MCF 10A (cell line): Measurements from ENCODE around the gene PPAN. TPM values are rescaled to one million over a fixed set of nuclear protein-coding genes. Genes with fewer than 3 reads are reported as not detected.

Experiments used
- BruUV-seq: library from RNA; stranded (reverse); fragments of 400-500 nt; replicated peaks from 2 replicates; lab custom pipeline; 2021; lab: Mats Ljungman, UMichigan
- CTCF ChIA-PET: fragments of 300-600 bp; sonication (Branson Sonifier 250); formaldehyde crosslinking; extraction: SDS; loops from one replicate; lab custom pipeline; 2021; ENCODE audit warnings: antibody characterized with exemption, inconsistent platforms; lab: Yijun Ruan, JAX
- POLR2A ChIA-PET: fragments of 300-600, 350-650 bp; sonication (Branson Sonifier 250); formaldehyde crosslinking; extraction: SDS; loops from one replicate; lab custom pipeline; 2020; ENCODE audit warnings: antibody characterized with exemption, inconsistent platforms; lab: Yijun Ruan, JAX
- DNase-seq: peaks from one replicate; pipeline ENCODE4 v3.0.0-alpha.2; 2018; ENCODE audit not compliant: unreplicated experiment
- H3K27ac Mint-ChIP-seq: one replicate; pipeline ENCODE4 v1.8.0; 2022; ENCODE audit warnings: mild to moderate bottlenecking, low read depth, mixed read lengths; ENCODE audit not compliant: unreplicated experiment
- H3K27me3 Mint-ChIP-seq: one replicate; pipeline ENCODE4 v1.8.0; 2022; ENCODE audit warnings: mixed read lengths; ENCODE audit not compliant: insufficient read depth, unreplicated experiment
- H3K36me3 Mint-ChIP-seq: one replicate; pipeline ENCODE4 v1.8.0; 2022; ENCODE audit warnings: mild to moderate bottlenecking, moderate library complexity, mixed read lengths; ENCODE audit not compliant: insufficient read depth, unreplicated experiment
- H3K4me1 Mint-ChIP-seq: one replicate; pipeline ENCODE4 v1.8.0; 2022; ENCODE audit warnings: mixed read lengths; ENCODE audit not compliant: insufficient read depth, unreplicated experiment
- H3K4me3 Mint-ChIP-seq: one replicate; pipeline ENCODE4 v1.8.0; 2022; ENCODE audit warnings: mild to moderate bottlenecking, moderate library complexity, mixed read lengths; ENCODE audit not compliant: unreplicated experiment
- H3K9me3 Mint-ChIP-seq: one replicate; pipeline ENCODE4 v1.8.0; 2022; ENCODE audit warnings: mixed read lengths; ENCODE audit not compliant: unreplicated experiment
- intact Hi-C: fragments of 100-400 bp; cut with micrococcal nuclease; formaldehyde crosslinking; loops from 2 replicates; pipeline ENCODE4 v1.14.1; 2022
- total RNA-seq: library from RNA; stranded (reverse); gene quantifications from 2 replicates; pipeline ENCODE4 v1.2.3, GENCODE V29; 2022
- TF ChIP-seq, protein P1 (sequence below): fragments of 200-600 bp; IDR thresholded peaks from one replicate; pipeline ENCODE4 v1.8.0; 2022; ENCODE audit warnings: antibody characterized with exemption, mild to moderate bottlenecking; ENCODE audit not compliant: unreplicated experiment

The PPAN gene
- total RNA-seq, 1 experiment from 2014 or later: 123 TPM

DNA sequence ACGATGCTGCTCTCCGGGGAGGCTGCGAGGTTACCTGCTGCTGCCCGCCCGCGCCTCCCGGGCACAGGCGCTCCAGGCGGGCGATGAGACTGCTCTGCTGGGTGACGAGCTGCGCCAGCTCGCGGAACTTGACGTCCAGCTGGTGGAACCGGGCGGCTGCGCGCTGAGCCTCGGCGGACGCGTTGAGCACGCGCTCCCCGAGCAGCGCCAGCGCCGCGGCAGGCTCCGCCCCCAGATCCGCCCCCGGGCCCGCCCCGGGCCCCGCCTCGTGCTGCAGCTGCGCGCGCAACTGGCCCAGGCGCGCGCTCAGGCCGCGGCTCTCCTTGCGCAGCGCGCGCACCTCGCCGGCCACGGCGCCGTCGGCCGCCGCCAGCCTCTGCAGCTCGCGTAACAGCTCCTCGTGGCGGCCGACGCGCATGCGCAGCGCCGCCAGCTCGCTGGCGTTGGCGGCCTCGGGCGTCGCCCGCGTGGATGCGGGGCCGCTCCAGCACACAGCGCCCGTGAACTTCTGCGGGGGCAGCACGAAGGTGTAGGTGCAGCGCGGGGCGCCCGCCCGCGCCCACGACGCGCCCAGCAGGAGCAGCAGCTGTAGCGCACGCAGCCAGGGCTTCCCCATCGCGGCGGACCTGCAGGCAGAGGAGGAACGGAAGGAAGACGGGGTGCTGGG, 10.1 kb upstream of the PPAN start:
- ChIA-PET POLR2A (interaction anchor here (0.5 to 2.6 kb wide), 10 partner anchors 10 to 1775 kb away, joined by 3 to 23 read pairs (median 4); partner anchors contain the start of genes NDUFA7, PPAN and RPS28), CTCF (interaction anchor here (0.6 to 1.4 kb wide), 6 partner anchors 14 to 322 kb away, joined by 3 to 4 read pairs (median 3); no protein-coding TSS in a partner anchor)
- no peaks in the 10 kb centered on the region for H3K4me1 Mint-ChIP-seq
- H3K27ac Mint-ChIP-seq: no peak overlapping the region
- DNase-seq: peak; percentile 87
- no peaks in the 10 kb centered on the region for H3K9me3 Mint-ChIP-seq
- intact Hi-C loops: no loop called here
- no TSS peak for BruUV-seq
- H3K36me3 Mint-ChIP-seq: peaks cover 14% of the 10 kb centered on the region
- TF ChIP-seq, protein P1, sequence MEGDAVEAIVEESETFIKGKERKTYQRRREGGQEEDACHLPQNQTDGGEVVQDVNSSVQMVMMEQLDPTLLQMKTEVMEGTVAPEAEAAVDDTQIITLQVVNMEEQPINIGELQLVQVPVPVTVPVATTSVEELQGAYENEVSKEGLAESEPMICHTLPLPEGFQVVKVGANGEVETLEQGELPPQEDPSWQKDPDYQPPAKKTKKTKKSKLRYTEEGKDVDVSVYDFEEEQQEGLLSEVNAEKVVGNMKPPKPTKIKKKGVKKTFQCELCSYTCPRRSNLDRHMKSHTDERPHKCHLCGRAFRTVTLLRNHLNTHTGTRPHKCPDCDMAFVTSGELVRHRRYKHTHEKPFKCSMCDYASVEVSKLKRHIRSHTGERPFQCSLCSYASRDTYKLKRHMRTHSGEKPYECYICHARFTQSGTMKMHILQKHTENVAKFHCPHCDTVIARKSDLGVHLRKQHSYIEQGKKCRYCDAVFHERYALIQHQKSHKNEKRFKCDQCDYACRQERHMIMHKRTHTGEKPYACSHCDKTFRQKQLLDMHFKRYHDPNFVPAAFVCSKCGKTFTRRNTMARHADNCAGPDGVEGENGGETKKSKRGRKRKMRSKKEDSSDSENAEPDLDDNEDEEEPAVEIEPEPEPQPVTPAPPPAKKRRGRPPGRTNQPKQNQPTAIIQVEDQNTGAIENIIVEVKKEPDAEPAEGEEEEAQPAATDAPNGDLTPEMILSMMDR: no peak
- peak overlapping the region; percentile 66 for H3K4me3 Mint-ChIP-seq
- no peaks in the 10 kb centered on the region for H3K27me3 Mint-ChIP-seq

- no TSS peak for BruUV-seq
- peak overlapping the region; percentile 66 for H3K4me3 Mint-ChIP-seq
- TF ChIP-seq, protein P1: no peak
- CTCF ChIA-PET: interaction anchor here (0.5 to 2.0 kb wide), 8 partner anchors 13 to 322 kb away, joined by 3 to 6 read pairs (median 3); no protein-coding TSS in a partner anchor
- peaks cover 14% of the 10 kb centered on the region for H3K36me3 Mint-ChIP-seq
- no peak overlapping the region for H3K27ac Mint-ChIP-seq
- no peaks in the 10 kb centered on the region for H3K9me3 Mint-ChIP-seq
- POLR2A ChIA-PET: interaction anchor here (0.7 to 2.6 kb wide), 7 partner anchors 9 to 163 kb away, joined by 3 to 23 read pairs (median 4); partner anchors contain the start of gene PPAN
- DNase-seq: no peak
- no peaks in the 10 kb centered on the region for H3K27me3 Mint-ChIP-seq
- intact Hi-C loops: no loop called here
- H3K4me1 Mint-ChIP-seq: no peaks in the 10 kb centered on the region
These were observed 9.6 kb upstream of the PPAN start for GRCh38 chr19:10096615-10096963.

GRCh38 chr19:10100163-10100785, 5.9 kb upstream of the PPAN start:
- ChIA-PET CTCF (interaction anchor here (0.5 to 1.3 kb wide), 7 partner anchors 14 to 1916 kb away, joined by 3 to 4 read pairs (median 3); no protein-coding TSS in a partner anchor), POLR2A (no interaction called here)
- Mint-ChIP-seq H3K4me3 (no peak overlapping the region), H3K27me3 (no peaks in the 10 kb centered on the region), H3K27ac (no peak overlapping the region), H3K36me3 (peaks cover 6% of the 10 kb centered on the region), H3K4me1 (no peaks in the 10 kb centered on the region), H3K9me3 (no peaks in the 10 kb centered on the region)
- DNase-seq: no peak
- TF ChIP-seq, protein P1: no peak
- intact Hi-C loops: no loop called here
- BruUV-seq: no TSS peak

DNA sequence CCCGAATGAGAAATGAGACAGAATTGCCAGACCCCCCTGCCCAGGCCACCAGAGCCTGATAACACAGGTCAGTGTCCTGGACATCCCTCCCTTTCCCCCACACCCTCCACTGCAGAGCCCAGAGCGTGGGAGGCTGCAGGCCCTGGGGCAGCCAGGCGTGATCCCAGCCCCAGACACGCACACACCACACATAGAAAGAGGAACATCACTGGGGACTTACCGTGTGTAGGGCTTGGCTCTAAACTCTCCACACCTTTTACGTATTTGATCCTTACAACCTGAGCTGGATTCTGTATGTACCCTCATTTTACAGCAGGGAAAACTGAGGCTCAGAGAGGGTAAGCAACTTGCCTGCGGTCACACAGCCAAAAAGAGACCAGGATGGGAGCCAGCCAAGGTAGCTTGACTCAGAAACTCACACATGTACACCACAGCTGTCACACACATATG, 3.4 kb upstream of the PPAN start:
- BruUV-seq: no TSS peak
- CTCF ChIA-PET: interaction anchor here (0.5 to 1.9 kb wide), 3 partner anchors 17 to 71 kb away, joined by 3 to 6 read pairs (median 5); partner anchors contain the start of gene EIF3G
- intact Hi-C loops: no loop called here

More for the DNA sequence above, 3.4 kb upstream of the PPAN start:
- H3K4me1 Mint-ChIP-seq: peaks cover 9% of the 10 kb centered on the region
- H3K36me3 Mint-ChIP-seq: peaks cover 20% of the 10 kb centered on the region
- TF ChIP-seq, protein P1: no peak
- POLR2A ChIA-PET: interaction anchor here (2.6 kb wide), 1 partner anchor 11 kb away, joined by 7 read pairs; no protein-coding TSS in a partner anchor
- no peak overlapping the region for H3K4me3 Mint-ChIP-seq
- no peaks in the 10 kb centered on the region for H3K9me3 Mint-ChIP-seq
- H3K27ac Mint-ChIP-seq: no peak overlapping the region
- no peak for DNase-seq
- no peaks in the 10 kb centered on the region for H3K27me3 Mint-ChIP-seq
